ENCODE results near the gene PCDH9.

- TF ChIP-seq CTCF (IDR thresholded peaks at IDR 0.05; ENCODE audit: insufficient read depth, low read length) (no peak), POLR2AphosphoS5 (IDR thresholded peaks at IDR 0.05; ENCODE audit: low read depth) (no peak), GABPA (IDR thresholded peaks at IDR 0.05; ENCODE audit: low read depth) (no peak)
These were observed 392.9 kb downstream of the PCDH9 start for GRCh38 chr13:66837246-66837645.
